GM21723 (cell line): Measurements from ENCODE around the gene NME4.
"Not testable (repeated sequence)": the region's sequence is repeated elsewhere in the genome, so short reads cannot be mapped to it uniquely, and the experiment has no call there.

Source experiments
- ATAC-seq: cut with Tn5 transposase; IDR thresholded peaks from one replicate; pipeline ENCODE4 v1.9.1; 2021; ENCODE audit warnings: mild to moderate bottlenecking, moderate library complexity; ENCODE audit not compliant: unreplicated experiment

NME4 gene

DNA sequence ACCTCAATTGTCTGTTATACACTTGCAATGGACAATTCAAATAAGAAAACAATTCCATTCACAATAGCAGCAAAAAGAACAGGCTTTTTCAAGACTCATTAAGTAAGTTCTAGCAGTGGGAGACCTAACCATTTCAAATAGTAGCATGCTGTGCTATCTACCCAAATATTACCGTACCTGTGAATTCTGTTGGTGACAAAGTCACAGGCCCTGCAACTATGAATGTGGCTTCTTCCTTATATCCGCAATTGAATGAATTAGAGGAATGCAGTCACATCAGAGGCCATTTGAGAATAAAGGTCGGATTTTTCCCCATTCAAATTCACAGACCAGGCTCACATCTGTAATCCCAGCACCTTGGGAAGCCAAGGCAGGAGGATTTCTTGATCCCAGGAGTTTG is 800 bp upstream of the NME4 start:
- no peak for ATAC-seq

DNA sequence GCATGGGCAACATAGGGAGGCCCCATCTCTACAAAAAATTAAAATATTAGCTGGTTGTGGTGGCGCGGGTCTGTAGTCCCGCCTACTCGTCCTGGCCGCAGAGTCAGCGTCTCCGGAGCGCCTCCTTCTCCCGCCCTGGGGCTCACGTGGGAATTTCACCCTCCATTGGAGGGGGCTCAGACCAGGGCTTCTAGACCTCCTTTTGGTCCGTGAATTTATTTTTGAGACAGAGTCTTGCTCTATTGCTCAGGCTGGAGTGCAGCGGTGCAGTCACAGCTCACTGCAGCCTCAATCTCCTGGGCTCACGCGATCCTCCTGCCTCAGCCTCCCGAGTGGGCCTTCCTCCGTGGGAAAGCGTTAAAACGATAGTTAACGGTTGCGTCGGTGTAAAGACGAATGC is 394 bp upstream of the NME4 start:
- ATAC-seq = no peak

DNA sequence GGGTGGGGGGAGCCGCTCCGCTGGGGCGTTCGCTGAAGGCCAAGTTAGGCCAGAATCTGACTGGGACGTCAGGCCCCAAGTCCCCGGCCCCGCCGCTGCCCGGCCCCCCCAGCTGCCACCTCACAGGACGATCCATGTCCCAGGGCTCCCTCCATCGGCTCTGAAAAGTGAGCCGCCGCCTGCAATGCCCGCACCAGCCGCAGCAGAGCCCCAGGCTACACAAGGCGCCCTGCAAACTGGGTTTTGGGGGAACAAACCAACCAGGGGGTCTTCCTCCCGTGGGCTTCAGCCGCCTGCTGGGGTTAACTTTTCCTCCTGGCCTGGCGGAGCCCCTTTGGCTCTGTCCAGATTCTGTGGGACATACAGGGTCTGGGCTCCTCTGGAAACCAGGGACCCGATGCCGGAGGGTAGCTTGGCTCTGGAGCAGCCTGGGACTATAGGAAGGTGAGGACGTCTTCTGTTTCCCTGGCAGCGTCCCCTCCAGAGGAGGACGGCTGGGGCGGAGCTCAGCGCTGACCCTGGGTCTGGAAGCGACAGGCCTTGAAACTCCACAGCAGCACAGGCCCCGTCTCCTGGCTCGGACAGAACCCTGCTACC is 835 bp downstream of the NME4 start:
- ATAC-seq = no peak

DNA sequence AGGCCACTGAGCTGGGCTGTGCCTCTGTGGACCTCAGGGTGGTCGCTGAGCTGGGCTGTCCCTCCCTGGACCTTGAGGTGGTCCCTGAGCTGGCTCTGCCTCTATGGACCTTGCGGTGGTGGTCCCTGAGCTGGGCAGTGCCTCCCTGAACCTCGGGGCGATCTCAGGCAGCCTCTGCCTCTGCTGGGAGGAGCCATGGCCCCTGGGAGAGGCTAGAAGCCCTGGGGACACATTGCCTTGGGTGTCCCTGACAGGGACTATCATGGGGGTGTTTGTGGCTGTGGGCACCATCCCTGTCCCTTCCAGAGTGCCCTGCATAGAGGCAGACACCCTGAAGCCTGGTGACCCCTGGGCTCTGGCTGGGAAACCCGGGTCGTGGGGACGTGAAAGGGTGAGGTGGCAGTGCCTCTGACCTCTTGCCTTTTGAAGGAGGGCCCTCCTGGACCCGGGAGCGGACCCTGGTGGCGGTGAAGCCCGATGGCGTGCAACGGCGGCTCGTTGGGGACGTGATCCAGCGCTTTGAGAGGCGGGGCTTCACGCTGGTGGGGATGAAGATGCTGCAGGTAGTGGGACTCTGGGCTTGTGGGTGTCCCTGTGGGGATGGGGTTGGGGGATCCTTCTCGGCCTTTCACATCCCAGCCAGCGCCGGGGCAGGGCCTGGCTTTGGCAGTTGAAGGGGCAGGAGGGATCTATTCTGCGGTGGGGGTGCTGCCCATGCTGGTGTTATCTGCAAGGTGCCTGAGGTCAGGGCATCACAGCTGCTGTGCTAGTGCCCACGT is 1.8 kb downstream of the NME4 start:
- no peak for ATAC-seq

DNA sequence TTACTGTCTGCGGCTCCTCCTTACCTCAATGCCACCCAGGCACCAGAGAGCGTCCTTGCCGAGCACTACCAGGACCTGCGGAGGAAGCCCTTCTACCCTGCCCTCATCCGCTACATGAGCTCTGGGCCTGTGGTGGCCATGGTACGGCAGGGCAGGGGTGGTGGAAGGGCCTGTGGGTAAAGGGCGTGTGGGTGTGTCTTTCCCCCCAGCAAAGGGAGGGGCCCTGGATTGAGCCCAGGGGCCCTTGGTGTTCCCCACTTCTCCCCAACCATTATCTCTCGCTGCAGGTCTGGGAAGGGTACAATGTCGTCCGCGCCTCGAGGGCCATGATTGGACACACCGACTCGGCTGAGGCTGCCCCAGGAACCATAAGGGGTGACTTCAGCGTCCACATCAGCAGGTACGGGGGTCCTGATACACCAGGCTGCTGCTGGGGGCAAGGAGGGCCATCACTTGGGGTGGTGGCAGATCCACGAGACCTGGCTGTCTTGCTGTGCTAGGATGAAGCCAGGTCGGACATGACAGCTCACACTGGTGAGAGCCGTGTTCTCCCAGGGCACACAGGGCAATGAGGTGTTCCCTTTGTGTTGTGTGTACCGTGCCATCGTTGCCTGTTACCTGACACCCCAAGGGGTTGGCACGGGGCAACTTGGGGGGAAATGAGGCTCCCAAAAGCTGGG is 2.5 kb downstream of the NME4 start:
- ATAC-seq = no peak

DNA sequence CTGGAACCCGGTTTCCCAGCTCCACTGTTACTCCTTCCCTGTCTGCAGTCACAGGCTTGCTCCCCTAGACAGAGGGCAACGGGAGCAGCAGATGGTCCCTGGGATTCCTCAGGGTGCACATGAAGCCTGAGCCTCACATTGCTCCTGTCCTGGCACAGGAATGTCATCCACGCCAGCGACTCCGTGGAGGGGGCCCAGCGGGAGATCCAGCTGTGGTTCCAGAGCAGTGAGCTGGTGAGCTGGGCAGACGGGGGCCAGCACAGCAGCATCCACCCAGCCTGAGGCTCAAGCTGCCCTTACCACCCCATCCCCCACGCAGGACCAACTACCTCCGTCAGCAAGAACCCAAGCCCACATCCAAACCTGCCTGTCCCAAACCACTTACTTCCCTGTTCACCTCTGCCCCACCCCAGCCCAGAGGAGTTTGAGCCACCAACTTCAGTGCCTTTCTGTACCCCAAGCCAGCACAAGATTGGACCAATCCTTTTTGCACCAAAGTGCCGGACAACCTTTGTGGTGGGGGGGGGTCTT is 3.1 kb downstream of the NME4 start:
- ATAC-seq = no peak

DNA sequence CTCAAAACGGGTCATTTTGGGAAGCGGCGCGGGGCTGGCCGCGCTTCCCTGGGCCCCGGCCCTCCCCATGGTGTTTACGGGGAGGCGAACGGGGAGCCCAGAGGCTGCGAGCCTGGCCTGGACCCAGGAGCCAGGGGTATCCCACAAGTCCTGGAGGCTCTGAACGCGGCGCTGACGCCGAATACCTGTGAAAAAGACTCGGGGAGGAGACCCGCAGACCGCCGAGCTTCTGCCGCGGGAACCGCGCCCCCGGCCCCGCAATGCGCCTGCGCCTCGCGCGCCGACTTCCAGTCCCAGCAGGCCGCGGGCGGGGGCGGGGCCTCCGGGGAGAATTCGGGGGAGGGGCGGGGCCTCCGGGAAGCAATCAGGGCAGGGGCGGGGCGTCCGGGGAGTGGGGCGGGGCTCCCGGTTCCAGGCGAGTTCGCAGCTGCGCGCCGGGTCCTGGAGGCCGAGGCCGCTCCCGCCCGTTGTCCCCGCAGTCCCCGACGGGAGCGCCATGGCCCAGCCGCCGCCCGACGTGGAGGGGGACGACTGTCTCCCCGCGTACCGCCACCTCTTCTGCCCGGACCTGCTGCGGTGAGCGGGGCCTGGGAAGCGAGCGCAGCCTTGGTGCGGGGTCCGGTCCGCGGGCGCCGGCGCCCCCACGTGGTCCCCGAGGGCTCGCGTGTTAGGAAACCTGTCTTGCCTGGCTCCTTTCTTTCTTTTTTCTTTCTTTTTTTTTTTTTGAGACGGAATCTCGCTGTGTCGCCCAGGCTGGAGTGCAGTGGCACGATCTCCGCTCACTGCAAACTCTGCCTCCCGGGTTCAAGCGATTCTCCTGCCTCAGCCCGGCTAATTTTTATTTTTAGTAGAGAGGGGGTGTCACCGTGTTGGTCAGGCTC is 4.7 kb downstream of the NME4 start, which contains the start of gene DECR2:
DECR2 (plus strand) TSS at position 418 of the 881 bp plus-strand sequence; CDS start at position 497, 79 bp downstream.
- peak; percentile 53 for ATAC-seq

DNA sequence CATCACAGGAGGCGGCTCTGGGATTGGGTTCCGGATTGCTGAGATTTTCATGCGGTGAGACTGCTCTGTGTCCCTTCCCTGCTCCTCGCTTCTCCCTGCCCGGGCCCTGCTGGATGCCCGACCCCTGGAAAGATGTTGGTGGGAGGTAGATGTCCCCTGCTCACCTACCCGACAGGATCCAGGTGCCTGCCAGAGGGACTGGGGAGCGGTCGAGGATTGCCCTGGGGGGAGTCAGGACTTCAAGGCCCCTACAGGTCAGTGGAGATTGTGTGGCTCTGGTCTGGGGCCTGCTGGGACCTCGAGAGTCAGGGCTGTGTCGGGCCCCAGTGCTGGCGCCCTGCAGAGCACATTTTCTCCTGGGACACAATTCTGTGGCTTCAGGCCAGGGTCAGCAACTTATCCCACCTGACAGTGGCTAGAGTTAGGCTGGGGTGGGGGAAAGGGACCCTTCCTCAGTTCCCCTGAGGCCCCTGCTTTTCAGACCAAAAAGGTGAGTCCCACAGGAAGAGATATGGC is 8.0 kb downstream of the NME4 start:
- ATAC-seq = no peak

DNA sequence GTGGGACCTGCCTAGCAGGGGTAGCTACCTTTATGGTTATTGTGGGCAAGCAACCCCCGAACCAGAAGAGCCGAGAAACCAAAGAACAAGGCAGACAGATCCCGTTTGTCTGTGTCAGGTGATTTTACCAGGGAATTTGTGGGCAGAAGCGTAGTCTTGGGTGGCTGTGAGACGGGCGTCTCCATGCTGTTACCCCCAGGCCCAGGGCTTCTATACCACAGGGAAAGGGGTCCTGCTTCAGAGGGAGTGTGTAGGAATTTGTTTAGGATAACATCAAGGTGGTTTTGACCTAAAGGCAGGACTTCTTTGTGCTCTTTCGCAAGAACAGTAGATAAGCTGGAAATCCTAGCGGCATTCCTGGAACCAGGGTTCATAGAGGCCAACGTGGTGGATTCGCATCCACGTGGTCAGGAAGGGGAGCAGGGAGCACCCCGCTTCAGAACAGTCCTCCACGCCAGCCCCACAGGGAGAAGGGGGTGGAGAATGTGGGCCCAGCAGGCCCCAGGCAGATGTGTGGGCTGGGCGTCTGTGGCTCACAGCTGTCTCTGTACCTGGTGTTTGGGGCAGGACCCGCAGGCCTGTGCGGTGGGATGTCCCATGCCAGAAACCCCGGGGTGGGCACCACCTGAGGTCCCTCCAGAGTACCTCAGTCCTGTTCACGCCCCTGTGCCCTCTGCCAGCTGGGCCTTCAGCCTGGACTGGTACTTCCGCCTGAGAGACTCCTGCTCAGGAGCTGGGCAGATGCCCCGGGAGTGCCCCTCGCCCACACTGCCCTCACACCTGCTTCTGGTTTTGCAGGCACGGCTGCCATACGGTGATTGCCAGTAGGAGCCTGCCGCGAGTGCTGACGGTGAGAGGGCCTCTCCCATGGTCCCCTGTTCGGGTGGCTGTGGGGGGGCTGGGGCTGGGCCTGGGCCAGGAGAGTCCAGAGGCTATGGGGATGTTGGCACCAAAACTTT is 8.8 kb downstream of the NME4 start:
- no peak for ATAC-seq

DNA sequence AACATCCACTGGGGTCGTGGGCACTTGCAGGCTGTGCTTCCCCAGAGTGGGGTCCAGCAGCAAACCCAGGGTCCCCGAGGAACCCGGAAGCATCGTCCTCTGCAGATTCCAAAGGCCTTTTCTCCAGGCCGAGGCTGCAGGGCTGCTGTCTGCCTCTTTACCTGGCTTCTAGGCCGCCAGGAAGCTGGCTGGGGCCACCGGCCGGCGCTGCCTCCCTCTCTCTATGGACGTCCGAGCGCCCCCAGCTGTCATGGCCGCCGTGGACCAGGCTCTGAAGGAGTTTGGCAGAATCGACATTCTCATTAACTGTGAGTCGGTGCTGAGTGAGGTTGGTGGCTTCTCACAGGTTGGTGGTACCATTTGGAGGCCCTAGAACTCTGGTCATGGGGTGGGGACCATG is 10.3 kb downstream of the NME4 start:
- no peak for ATAC-seq

DNA sequence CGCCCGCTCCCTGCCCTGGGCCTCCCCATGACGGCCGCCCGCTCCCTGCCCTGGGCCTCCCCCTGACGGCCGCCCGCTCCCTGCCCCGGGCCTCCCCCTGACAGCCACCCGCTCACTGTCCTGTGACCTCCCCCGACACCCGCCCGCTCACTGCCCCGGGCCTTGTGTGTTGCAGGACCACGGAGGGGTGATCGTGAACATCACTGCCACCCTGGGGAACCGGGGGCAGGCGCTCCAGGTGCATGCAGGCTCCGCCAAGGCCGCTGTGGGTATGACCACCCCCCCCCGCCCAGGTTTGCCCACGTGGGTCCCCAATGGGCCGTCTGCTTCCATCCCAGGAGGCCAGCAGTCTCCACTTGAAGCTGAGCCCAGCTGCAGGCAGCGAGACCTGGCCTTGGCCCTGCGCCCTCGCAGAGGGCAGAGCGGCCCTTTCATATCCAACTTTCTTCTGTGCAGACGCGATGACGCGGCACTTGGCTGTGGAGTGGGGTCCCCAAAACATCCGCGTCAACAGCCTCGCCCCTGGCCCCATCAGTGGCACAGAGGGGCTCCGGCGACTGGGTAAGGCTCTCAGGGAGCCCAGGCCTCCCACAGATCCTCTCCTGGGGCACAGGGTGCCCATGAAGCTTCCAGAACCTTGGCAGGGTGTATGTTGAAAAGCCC is 13.6 kb downstream of the NME4 start:
- ATAC-seq = no peak

DNA sequence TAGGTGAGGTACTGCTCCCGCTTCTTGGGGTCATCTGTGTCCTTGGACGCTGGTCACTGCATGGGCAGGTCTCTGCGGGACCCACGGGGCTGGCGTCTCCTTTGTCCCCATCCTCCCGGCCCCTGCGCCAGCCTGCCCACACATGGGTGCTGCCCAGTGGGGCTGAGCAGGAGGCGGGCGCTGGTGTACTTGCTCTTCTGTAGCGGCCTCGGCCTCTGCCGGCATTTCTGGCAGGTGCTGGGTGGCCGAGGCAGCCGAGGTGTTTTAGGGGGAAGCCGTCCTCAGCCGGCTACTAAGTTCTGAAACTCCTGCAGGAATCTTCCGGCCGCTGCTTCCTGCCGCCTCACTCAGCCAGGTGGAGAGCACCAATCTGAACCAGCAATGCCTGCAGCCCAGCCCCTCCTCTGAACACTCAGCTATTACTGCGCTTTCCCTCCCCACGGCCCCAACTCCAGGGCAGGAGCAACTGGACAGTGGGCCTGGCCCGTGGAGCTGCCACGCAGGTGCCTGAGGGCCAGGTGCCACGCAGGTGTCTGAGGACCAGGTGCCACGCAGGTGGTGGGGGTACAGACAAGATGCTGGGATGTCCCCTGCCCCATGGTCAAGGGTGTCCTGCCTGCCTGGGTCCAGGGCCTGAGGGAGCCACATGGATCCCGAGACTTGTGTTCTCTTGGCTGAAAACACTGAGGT is 14.7 kb downstream of the NME4 start:
- ATAC-seq = no peak

DNA sequence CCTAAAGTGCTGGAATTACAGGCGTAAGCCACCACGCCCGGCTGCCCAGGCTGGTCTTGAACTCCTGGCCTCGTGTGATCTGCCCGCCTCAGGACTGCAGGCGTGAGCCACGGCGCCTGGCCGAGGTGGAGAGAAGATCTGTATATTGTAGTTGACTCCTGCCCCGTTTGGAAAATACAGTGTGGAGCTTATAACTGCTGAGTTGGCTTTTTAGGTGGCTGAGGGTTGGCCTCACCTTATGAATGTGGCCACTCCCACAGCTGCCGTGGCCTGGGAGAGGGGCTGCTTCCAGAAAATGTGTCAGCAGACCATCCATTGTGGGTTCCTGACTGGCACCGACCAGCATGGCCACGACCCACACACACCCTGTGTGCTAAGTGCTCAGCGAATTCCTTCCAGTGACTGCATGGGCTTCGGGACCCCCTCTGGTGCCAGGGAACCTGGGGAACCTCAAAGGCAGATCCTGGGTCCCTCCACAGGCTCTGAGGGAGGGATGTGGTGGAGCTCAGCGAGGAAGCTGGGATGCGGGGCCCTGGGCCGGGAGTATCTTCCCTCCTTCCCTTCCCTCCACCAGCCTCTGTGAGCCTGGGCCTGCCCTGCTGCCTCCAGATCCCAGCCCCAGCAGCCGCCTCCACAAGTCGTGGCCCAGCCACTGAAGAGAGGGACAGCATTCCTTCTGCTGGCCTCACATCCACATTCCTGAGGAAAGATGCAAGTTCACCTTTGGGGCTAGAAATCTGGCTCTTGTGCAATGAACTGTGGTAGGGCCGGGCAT is 17.6 kb downstream of the NME4 start:
- ATAC-seq = no peak

DNA sequence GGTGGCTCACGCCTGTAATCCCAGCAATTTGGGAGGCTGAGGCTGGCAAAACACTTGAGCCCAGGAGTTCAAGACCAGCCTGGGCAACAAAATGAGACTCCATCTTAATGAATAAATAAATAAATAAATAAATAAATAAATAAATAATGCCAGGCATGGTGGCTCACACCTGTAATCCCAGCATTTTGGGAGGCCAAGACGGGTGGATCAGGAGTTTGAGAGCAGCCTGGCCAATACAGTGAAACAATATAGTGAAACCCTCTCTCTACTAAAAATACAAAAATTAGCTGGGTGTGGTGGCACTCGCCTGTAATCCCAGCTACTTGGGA is 18.1 kb downstream of the NME4 start:
- ATAC-seq = not testable (repeated sequence)

DNA sequence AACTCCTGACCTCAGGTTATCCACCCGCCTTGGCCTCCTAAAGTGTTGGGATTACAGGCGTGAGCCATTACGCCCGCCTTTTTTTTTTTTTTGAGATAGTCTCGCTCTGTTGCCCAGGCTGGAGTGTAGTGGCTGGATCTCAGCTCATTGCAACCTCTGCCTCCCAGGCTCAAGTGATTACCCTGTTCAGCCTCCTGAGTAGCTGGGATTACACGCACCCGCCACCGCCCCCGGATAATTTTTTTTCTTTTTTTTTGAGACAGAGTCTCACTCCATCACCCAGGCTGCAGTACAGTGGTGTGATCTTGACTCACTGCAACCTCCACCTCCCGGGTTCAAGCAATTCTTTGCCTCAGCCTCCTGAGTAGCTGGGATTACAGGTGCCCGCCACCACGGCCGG is 25.2 kb downstream of the NME4 start:
- ATAC-seq = not testable (repeated sequence)

DNA sequence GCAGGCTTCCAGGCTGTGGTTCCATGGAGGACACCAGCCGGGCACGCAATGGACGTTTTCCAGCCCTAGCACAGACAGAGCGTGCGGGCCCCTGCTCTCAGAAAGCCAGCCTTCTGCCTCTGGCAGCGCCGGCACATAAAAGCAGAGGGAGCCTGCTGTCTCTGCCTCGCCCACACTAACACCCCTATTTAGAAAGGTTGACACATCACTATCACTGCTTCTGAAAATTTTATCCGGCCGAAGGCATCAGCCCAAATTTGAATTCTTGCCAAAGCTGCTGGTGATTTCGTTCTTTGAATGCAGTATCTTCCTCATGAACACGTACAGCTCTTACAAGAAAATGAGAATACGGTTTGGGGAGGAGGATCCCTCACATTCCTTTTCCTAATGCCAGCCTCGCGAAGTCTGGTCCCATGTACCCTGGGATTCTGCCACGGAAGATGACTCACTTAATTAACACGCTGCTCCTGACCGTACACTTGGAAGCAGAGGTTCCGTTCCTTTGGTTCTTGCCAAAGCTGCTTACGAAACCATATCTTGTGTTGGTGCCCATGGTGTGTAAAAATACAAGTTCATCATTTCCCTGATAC is 27.1 kb downstream of the NME4 start:
- ATAC-seq = no peak

DNA sequence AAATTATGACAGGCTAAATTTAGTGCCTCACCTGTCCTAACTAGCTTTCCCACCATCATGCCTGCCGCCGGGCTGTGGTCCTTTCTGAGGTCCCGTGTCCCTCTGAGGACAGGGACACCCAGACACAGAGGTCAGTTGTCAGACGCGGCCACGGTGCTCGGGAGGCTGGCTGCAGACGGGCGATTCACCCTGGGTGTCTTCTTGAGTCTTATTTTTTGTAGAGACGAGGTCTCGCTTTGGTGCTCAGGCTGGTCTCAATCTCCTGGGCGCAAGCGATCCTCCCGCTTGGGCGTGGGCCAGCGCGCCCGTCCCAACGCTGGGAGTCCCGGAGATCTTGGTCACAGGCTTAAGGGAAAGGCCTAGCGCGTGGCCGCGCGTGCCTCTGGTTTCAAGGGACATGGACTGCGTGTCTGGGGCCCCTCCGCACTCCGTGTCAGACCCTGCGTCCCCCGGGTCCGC is 27.7 kb downstream of the NME4 start:
- ATAC-seq = no peak
